Right hindlimb (tissue), 1 donor: Measurements from ENCODE around the gene ZNF181.

ENCODE experiments used
- DNase-seq: peaks from one replicate; pipeline ENCODE4 v3.0.0-alpha.2; 2018

ZNF181 gene

GRCh38 chr19:34759218-34759917 is 25.3 kb downstream of the ZNF181 start:
- no peak for DNase-seq

GRCh38 chr19:34766386-34766785 is 32.3 kb downstream of the ZNF181 start:
- no peak for DNase-seq

- no peak for DNase-seq
These were observed 33.9 kb downstream of the ZNF181 start for GRCh38 chr19:34767951-34768350.

DNA sequence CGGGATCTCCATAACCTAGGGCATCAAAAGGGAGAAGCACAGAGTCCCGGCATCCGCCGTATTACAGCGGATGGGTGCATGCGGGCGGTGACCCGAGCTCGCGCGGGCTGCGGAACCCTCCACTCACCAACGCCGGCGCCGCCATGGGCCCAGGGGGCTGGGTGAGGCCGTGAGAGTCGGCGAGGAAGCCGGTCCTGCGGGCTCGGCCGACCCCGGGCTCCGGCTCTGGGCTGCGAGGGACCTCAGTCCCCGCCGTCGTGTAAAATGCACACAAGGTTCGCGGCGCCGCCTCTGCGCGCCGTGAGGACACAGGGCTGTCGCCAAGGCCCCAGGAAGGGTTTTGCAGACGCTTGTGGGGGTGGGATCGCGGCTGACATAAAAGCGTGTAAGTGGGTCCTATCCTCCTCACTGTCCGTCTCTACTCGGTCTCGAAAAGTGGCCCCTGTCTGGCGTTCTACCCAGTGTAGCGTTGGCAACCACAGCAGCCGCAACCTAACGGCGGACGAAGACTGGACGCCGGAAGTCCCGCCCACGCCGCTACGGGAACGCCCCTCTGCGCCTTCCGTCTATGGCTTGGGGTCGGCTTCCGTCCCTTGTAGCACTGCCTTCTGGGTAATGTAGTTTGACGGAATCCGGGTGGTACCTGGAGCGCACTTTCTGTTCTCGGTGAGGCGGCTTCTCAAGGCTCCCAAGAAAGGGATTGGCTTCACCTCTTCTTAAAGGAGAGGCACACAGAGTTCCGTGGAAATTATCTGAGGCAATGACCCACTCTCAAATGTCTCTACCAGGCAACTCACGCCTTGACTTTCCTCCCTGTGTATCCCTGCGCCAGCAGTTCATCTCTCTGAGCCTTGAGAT is 38.9 kb downstream of the ZNF181 start, which contains the start of gene ZNF599:
Gene ZNF599 (minus strand): TSS at position 519 of the 858 bp plus-strand sequence. CDS start 374 bp downstream, at position 145.
- DNase-seq, result peak; percentile 96

GRCh38 chr19:34773555-34773864 is 39.5 kb downstream of the ZNF181 start:
- no peak for DNase-seq

DNA sequence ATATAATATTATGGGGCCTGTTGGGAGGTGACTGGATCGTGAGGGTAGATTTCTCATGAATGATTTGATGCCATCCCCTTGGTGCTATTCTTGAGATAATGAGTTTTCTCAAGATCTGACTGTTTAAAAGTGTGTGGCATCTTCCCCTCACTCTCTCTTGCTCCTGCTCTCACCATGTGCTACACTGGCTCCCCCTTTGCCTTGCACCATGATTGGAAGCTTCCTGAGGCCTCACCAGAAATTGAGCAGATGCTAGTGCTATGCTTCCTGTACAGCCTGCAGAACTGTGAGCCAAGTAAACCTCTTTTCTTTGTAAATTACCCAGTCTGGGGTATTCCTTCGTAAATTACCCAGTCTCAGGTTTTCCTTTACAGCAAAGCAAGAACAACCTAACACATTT is 40.8 kb downstream of the ZNF181 start:
- no peak for DNase-seq

DNA sequence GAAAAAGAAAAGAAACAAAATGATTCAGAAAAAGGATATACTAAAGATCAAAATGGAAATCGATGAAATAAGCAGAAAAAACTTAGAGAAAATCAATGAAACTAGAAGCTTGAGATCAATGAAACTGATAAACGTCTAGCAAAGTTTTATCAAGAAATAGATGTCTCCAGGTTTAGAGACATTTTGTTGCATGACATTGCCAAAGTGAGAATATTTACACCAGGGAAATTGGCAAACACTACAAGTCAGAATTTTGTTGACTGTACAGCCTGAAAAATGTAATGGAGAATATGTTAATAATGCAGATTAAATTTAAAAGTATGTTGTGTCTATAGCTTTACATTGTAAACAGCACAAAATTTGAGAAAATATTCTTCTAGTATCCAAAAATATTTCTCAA is 44.3 kb downstream of the ZNF181 start:
- DNase-seq, result no peak

DNA sequence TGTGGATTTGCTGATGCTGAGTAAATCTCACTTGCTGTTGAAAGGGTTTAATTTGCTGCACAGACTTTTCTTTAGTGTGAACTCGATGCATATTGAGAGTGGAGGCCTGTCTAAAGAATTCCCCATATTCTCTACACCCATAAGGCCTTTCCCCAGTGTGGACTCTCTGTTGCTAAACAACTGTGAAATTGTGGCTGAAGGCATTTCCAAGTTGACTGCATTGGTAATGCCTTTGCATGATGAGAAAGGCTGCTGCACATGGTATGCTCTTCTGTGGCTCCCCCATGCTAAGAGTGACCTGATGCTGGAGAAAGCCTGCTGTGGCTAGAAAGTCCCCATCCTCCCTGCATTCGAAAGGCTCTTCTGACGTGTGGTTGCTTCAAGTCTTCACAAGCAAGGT is 45.6 kb downstream of the ZNF181 start:
- DNase-seq, result no peak

DNA sequence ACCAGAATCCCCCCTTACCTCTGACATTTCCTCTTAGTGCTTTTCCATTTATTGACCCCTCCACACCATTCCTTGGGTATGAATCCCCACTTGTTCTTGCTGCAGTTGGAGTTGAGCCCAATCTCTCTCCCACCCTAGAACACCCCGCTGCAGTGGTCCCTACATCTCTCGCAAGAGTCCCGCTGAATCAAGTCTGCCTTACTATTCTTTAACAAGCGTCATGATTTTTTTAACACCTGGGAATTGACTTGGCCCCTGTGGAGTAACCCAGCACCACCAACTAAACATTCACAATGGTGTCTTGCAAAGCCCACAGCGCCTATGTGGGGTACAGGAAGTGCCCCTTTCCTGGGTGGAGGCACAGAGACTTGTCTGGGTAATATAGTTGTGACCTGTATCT is 52.2 kb downstream of the ZNF181 start:
- no peak for DNase-seq

DNA sequence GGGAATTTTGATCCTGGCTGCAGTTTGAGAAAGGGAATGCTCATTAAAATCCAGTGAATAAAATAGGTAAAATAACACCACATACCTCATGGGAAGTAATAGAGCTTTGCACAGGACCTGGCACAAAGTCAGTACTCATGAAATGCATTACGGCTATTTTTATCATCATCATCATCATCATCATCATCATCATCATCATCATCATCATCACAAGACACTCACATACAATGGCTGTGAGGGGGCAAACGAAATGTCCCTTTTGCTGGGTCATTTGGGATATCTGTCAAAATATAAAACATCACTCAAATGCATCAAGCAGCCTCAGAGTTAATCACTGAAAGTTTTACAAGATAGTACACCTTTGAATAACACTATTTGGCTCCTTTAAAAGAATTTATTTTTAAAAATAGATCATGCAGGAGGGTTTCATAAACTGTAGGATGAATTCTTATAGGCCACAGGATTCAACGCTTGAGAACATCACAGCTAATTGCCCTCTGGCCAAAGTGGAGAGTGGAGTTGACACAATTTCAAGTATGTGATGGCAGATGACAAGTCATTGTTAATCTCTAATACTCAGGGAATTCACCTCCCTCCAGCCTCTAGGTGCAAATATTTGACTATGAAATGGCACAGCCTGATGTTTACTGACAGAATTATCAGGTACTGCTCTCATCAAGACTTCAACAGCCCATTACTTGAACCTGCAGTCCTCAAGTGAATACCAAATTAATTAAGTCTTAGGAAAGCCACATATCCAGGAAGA is 53.2 kb downstream of the ZNF181 start:
- no peak for DNase-seq

DNA sequence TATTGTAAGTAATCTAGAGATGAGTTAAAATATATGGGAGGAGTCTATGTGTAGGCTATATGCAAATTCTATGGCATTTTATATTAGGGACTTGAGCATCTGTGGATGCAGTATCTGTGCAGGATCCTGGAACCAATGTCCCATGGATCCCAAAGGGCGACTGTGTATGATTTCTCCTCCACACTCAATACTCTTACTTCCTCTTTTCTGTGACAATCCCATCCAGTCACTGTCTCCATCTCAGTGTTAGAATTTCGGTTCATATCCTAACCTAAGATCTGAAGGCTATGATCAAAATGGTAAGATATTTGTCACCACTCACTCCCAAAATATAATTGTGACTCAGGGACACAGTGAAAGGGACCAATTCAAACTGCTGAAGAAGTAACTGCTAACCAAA is 54.0 kb downstream of the ZNF181 start:
- DNase-seq, result no peak

- DNase-seq, result no peak
These were observed 59.5 kb downstream of the ZNF181 start for GRCh38 chr19:34793565-34793964.

DNA sequence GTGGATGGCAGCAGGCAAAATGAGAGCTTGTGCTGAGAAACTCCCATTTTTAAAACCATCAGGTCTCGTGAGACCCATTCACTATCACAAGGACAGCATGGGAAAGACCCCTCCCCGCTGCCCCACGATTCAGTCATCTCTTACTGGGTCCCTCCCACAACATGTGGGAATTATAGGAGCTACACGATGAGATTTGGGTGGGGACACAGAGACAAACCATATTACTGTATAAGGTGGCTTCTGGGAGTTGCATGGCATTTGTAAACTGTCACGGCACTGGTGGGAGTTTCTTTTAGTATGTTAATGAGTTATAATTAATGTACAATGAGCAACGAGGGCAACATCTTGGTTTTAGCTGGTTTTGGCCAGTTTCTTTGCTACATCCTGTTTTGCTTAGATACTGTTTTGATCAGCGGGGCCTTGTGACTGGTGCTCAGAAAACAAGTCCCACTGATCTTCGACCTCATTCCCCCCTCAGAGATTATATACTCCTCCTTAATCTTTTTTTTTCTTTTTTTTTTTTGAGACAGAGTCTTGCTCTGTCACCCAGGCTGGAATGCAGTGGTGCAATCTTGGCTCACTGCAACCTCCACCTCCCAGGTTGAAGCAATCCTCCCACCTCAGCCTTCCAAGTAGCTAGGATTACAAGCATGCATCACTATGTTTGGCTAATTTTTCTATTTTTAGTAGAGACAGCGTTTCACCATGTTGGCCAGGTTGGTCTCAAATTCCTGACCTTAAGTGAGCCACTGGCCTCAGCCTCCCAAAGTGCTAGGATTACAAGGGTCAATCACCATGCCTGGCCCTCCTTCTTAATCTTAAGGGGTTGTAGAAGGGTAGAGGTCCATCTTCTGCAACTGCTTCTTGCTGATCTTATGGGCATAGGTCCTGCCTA is 60.3 kb downstream of the ZNF181 start:
- no peak for DNase-seq
